Left renal cortex interstitium (tissue), 4 donors: Measurements from ENCODE around the gene AGAP1. TPM values are rescaled to one million over a fixed set of nuclear protein-coding genes. Genes with fewer than 3 reads are reported as not detected.

Experiments used
- DNase-seq, 4 donors: peaks; one replicate each; pipeline ENCODE4 v3.0.0-alpha.2; 2013; ENCODE audit warnings: low read depth in 4 of 4, low spot score in 2 of 4, missing footprints in 1 of 4
- polyA plus RNA-seq, 4 donors: library from polyadenylated mRNA; unstranded; fragments of 120-200 nt; gene quantifications; one replicate each; pipeline ENCODE4 v1.2.1, GENCODE V29; 2013; ENCODE audit not compliant: insufficient read length in 4 of 4

The AGAP1 gene
- polyA plus RNA-seq, 4 donors, result 18.1 to 22.7 (median 19.7) TPM

DNA sequence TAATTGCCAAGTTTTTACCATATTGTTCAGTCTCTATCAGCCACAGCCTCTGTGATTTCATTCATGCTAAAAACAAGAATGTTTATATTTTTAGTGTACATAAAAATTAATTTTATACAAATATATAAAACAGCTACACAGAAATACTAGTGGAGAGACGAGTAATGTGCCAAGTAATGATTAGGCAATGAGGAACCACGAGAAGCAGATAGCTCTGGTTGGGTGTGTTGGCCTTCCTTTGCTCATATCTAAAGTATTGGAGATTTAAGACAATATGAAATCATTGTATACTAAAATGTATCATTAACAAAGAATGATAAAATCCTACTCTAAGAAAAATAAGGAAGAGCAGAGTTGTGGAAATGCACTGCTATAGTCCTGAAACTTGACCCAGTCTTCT, 326.7 kb downstream of the AGAP1 start:
- DNase-seq, result no peak

DNA sequence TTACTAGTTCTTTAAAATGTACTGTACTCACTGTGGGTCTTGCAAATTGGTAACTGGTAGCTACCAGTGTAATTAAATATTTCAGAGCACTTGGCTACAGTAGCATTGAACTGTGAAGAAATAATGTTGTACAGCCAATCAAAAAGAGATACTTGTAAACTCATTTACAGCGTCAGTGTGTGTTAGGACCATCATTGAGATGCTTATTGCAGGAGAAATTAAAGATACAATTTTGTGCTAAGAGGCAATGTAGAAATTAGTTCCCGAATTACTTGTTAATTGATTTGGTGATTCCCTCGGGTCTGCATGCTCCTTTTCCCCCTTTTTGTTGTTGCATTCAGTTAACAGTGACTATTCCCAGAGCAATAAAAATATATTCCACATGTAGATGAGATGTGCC, 330.5 kb downstream of the AGAP1 start:
- no peak for DNase-seq

DNA sequence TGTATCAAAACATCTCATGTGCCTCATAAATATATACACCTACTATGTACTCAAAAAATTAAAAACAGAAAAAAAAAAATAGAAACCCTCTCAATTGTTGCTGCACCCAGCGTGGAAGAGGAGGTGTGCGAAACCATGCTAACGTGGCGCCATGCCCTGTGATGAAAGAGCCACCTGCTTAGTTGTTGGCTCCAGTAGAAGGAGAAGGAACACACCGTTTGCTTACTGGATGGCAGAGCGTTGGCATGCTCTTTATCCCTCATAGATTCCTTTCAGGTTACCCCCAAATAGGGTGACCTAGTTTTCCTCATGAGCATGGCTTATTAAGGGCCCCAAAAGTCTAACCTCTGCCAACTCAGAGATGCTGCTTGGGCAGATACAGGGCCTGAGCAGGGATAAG, 332.1 kb downstream of the AGAP1 start:
- no peak for DNase-seq

DNA sequence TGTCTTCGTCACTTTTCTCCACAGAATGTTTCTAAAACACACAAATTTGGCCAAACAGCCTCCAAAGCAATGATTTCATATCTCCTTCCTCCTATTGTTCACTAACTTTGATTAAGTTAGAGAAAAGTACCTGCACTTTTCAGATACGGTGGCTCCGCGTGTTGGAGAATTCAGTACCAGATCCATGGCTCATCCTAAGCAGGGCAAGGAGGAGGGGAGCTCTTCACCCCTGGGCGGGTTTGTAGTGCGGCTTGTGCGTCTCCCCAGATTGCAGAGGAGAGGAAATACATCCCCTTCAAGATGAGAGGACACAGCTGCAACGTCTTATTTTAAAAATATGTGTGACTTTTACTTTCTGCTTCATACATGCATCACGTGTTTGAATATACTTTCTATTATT, 333.0 kb downstream of the AGAP1 start:
- no peak for DNase-seq

DNA sequence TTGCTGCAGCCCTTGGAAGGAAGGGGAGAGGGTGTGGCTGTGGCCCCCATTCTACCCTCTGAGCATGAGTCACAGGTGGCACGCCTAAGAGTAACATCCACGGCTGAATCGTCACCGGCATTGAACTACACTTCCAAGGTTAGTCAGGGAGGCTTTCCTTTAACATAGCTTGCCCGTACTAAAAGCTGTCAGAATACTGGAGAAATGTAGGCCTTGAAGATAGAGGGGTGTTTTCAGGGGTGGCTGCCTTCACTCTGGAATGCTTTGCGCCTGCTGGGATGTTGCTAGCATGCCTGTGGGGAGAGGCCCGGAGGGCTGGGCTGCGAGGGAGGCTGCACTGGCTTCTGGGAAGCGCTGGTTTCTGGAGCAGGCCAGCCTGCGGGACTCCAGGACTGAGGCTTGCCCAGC, 333.7 kb downstream of the AGAP1 start:
- no peak for DNase-seq

DNA sequence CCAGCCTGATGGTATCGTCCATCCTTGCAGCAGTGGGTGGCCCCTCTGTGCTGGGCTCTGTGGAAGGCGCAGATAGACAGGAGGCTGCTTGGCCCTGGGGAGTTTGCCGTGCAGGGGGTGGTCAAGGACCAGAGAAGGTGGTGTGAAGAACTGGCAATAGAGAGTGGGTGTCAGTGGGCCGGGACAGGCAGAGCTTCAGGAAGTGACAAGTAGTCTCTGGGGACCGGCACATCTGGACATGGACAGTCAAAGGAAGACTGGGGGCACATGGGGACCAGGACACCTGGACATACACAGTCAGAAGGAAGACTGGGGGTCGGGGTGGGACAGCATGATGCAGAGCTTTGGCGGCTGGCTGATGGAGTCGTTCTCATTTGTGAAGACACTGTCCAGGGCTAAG, 335.9 kb downstream of the AGAP1 start:
- DNase-seq, result no peak

DNA sequence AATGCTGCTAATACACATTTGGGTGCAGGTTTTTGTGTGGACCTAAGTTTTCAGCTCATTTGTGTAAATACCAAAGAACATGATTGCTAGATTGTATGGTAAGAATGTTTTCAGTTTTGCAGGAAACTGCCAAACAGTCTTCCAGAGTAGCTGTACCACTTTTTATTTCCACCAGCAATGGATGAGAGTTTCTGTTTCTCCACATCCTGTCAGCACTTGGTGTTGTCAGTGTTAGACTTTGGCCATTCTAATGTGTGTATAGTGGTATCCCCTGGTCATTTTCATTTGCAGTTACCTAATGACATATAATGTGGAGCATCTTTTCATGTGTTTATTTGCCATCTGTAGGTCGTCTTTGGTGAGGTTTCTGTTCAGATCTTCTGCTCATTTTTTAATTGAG, 337.9 kb downstream of the AGAP1 start:
- DNase-seq, result no peak

DNA sequence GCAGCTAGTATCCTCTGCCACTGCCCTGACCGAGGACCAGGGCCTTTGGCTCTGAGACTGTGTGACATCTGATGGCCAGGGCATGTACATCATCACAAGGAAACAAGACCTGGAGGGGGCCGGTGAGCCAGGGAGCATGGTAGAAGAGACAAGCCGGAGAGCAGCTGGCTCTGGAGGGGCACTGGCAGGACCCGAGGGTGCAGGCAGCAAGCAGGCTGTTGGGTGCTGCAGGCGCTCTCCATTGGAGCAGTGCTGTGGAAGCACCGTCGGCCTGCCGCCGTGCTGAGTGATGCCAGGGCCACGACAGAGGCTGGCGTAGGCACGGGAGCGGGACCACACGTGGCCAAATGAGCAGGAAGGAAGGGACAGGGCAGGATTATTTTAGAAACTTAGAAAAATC, 339.1 kb downstream of the AGAP1 start:
- DNase-seq, result no peak

DNA sequence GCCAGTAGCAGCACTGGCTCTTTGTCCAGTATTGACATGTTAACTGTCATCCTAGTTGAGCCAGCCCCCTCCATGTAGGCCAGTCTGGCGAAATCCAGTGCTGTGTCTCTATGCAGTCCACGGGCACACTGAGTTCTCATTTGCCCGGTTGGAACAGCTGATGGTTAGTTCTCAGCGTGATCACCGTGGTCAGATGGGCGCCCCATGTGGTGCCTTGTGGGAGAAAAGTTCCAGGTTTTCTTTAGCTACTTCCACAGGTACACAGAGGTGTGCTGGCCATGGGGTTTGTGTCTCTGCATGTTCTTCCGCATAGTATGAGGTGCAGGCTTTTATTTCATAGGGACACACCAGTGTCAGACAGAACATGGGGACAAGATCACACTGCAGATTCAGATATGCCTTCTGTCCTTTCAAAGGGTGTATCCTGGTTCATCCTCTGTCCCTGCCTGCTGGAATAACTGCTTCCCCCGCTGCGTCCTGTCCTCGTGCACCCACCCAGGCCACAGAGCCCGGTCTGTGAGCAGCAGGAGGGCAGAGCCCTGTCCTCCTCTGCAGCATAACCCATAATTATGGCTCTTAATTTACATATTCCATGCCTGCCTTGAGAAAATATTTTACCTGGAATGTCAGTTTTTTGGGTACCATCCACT, 340.3 kb downstream of the AGAP1 start:
- DNase-seq, result no peak

DNA sequence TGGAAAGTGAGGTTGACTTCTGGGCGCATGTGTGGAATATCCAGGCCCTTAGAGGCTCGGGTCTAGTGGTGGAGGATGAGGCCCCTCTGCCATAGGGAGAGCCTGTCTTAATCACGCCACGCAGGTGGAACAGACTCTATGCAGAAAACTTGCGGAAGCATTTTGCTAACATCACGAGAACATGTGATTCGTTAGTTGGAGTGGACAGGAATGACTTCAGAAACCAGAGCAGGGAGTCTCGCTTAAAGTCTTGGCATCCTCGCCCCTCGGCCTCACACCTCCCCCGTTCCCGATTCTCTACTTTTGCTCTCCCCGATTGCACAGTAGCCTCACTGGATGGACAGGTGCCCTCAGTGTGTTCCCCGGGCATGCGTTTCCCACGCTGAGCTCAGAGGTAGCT, 340.9 kb downstream of the AGAP1 start:
- DNase-seq, result no peak

DNA sequence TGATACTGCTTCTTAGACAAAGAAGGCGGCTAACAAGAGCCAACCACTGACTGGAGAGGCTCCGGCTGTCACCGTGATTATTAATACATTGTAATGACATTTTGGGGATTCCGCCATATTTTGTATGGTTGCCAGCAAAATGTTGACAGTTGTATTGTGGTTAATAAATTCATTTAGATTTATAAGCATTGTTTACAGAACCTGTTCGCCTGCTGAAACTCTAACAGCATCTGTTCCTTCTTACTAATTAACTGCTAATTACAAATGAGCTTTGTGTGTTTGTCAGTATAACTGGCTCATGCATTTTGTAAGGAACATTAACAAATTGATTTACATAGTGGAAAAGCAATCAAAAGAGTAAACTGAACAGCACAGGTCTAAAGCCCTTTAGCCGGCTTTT, 342.0 kb downstream of the AGAP1 start:
- DNase-seq, result no peak

DNA sequence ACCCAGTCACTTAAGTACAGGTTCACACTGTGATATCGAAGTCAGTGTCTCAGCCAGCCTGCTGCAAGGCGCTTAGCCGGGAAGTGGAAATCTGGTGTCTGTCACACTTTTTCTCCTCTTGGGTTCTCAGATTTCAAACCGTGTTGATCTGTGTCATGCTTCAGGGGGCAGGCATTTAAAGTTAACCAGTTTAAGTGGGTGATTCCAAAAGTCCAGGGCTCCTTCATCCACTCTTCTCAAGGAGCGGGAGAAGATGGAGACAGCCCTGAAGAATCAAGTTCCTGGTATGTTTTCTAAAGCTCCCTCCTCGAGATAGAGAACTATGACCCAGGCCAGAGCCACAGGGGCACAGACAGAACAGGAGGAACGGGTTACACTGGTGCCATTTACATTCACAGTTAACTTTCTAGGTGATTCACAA, 342.7 kb downstream of the AGAP1 start:
- DNase-seq, result peak in 3 of 4 donors; percentile 41 to 62 (median 45)

DNA sequence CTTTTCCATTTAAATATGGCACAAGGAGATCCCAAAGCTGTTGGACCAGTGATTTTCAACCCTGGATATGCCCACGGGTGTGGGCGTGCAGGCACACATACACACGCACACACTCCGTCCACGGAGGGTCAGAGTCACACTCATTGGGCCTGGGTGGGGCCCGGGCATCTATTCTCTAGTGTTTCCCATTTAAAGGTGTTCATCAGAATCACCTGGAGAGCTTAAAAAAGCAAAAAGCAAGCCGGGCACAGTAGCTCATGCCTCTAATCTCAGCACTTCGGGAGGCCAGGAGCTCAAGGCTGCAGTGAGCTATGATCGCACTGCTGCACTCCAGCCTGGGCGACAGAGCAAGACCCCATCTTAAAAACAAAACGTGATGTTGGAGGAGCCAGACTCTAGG, 345.4 kb downstream of the AGAP1 start:
- DNase-seq, result no peak

DNA sequence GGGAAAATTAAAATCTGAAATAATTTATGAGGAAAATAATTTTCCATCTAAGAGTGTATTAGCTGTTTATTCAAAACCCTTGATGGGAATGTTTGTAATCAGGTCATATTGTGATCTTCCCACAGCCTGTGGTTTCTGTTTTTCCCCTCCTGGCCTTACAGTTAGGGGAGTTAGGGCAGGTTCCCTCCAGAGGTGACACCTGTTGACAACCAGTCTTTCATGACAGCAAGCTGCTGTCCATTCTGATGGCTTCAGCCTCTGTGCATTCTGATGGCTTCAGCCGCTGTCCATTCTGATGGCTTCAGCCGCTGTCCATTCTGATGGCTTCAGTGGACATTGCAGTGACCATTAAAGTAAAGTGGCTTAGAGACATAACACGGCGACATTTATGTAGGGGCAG, 346.1 kb downstream of the AGAP1 start:
- no peak for DNase-seq

DNA sequence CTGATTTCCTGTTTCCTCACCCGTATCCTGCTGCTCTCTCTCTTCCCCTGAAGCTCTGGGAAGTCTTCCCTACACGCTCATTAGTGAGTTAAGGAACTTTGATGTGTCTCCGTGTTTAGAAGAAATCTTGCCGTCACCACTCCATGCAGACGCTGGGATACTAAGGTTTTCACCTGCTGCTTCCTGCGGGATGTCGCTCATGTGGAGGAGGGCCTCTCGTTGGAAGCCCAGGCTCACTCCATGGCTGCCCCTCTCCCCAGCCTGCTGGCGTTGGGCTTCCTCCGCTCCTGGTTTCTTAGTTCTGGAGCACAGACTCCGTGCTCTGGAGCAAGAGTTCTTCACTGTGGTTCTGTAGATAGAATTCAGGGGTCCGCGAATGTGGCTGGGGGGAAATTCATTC, 348.0 kb downstream of the AGAP1 start:
- no peak for DNase-seq

DNA sequence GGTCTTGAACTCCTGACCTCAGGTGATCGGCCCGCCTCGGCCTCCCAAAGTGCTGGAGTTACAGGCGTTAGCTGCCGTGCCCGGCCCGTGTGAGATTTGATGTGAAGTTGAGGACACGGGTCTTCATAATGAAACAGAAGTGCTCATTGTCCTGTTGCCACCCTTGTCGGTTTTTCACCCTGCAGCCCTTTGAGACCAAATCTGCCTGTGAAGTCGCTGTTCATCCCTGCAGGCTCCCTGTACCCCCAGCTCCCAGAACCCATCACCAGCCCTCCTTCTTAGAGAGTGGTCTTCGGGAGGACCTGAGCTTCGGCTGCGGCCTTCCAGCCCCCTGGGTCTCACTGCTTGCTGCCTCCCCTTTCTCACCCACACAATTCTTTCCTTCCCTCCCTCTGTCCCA, 349.1 kb downstream of the AGAP1 start:
- DNase-seq, result no peak

DNA sequence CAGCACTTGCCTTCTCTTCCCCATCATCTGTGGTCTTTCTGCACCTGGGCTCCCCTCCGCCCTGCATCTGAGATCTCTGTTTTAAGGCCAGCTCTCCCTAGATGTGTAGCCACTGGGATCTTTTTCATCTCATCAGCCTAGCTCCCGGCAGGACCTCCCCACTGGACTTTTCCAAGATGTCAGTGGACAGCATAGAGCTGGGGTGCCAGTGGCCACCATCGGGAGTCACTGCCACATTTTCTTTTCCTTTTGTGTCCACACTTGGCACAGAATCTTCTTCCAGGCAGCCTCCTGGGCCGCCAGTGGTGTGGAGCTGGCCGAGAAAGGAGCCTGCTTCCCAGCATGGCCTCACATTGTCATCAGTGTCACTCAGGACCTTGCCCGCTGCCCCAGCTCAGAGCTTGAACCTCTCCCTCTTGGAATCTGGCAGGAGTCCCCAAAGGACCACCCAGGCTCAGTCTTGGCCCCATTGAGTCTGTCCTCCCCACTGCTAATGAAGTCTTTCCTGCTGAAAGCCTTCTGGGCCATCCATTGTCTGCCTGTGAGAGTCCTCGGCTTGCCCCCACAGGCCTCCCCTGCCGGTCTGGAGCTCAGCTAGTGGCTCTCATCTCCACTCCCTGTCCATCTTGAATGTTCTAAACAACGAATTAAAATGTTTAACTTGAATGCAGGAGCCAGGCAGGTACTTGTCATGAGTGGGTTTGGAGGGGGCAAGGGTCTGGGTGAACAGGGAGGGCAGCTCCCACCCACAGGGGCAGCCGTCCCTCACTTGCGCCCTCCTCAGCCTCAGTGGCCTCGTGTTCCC, 349.9 kb downstream of the AGAP1 start:
- DNase-seq, result no peak

DNA sequence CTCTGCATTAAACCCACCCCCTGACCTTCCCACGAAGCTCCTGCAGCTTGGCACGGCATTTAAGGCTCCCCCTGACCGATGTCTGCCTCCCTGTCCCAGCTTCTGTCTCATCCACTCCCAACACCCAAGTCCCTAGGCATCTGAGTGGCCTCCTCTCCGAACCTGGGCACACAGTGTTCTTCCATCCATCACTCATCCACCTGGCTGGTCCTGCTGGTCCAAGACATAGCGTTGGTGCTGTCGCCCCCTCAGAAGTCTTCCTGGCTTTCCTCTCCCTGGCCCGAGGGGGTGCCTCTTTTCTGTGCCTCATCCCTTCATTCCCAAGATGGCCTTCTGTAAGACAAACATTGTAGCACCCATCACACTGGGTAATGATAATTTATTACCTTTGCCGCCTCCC, 350.7 kb downstream of the AGAP1 start:
- no peak for DNase-seq

DNA sequence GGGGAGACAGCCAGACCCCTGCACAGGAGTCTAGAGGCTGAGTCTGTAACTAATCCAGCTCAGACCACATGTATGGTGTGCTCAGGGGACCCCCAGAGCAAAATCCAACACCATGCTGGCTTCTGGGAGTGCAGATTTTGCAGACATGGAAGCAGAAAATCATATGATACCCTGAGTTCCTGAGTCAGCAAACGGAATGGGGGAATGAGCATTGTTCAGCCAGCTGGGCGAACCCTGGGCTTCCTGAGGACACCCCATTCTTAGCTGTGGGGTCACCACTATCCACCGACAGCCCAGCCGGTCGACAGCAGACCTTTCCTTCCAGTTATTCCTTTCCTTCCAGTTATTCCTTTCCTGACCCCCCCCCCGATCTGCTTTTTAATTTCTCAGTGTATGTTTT, 351.4 kb downstream of the AGAP1 start:
- no peak for DNase-seq

DNA sequence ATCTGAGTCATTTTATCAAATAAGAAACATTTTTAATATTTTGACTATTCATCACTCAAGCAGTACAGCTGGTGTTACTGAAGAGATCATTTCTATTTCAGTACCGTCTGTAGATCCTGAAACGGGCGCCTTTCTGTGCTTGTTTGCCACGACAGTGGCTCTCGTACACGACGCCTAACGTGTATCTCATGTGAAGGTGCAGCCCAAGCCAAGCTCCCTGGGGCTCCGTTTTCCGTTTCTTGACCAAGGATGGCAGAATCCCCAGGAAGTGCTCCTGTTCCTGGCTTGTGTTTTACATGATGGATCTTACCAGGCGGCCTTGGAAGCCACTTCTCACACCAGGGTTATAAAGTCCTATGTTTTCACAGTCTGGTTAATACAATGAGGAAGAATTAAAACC, 353.7 kb downstream of the AGAP1 start:
- DNase-seq, result no peak

DNA sequence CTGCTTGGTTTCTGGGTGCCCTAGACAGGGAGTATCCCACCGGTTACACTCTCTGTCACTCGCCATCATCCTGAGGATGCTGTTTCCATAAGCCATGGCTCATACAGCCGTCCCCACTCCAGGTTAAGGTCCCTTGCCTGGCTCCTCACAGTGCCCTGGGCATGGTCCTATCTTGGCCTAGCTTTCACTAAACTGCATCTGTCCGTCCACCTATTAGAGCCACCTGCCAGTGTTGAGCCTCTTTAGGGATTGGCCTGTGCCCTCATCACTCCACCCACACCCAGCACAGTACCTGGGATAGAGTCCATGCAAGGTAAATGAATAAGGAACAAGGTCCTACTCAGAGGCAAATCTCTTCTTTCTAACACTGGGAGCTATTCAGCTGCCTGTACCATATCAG, 354.2 kb downstream of the AGAP1 start:
- no peak for DNase-seq

DNA sequence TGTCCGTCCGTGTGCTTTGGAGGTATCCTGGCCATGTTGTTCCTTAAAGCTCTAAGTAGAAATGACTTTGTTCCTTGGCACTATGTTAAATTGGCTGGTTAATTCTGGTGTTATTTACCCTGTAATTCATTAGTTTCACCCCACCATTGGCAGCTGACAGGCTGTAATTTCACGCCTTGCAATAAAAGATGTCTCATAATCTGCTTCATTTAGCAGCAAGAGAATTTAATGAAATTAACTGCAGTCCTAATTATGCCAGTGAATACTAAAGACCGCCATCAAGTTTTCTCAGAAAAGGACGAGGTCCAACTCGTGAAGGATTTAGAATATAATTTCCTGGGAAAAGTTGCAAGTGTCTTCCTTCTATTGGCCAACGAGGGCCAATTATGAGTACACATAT, 355.1 kb downstream of the AGAP1 start:
- DNase-seq, result no peak
